HEK293T (cell line): ENCODE results near the gene AGPAT3.
A peak's percentile ranks its signal among the peaks of the same experiment; 100 is the strongest.

ENCODE experiments used
- CTCF ChIA-PET: fragments of 350-600 bp; formaldehyde crosslinking; extraction: SDS; loops from one replicate; lab custom pipeline; 2021; ENCODE audit warnings: antibody characterized with exemption, inconsistent platforms; lab: Yijun Ruan, JAX
- POLR2A ChIA-PET: fragments of 350-600 bp; formaldehyde crosslinking; extraction: SDS; loops from one replicate; lab custom pipeline; 2020; ENCODE audit warnings: antibody characterized with exemption, inconsistent platforms; lab: Yijun Ruan, JAX
- DNase-seq: peaks from one replicate; pipeline ENCODE4 v3.0.0; 2012; ENCODE audit warnings: mixed read lengths; ENCODE audit errors: extremely low spot score
- ARNT ChIP-seq: fragments of 450-650 bp; IDR thresholded peaks from 2 replicates; pipeline ENCODE4 v1.6.1; 2017; ENCODE audit warnings: mild to moderate bottlenecking
- BHLHE40 ChIP-seq: fragments of 450-650 bp; IDR thresholded peaks from 2 replicates; pipeline ENCODE4 v1.6.1; 2016; ENCODE audit warnings: mild to moderate bottlenecking, moderate library complexity, borderline replicate concordance
- CTBP1 ChIP-seq: fragments of 450-650 bp; IDR thresholded peaks from 2 replicates; pipeline ENCODE4 v1.6.1; 2016; ENCODE audit warnings: borderline replicate concordance
- ELF4 ChIP-seq: fragments of 450-650 bp; IDR thresholded peaks from 2 replicates; pipeline ENCODE4 v1.6.1; 2017; ENCODE audit warnings: antibody characterized with exemption
- FOXA1 ChIP-seq: fragments of 450-650 bp; IDR thresholded peaks from 2 replicates; pipeline ENCODE4 v1.6.1; 2016; ENCODE audit warnings: mild to moderate bottlenecking
- FOXK2 ChIP-seq: fragments of 450-650 bp; IDR thresholded peaks from 2 replicates; pipeline ENCODE4 v1.6.1; 2016; ENCODE audit warnings: mild to moderate bottlenecking
- FOXM1 ChIP-seq: fragments of 450-650 bp; IDR thresholded peaks from 2 replicates; pipeline ENCODE4 v1.6.1; 2017; ENCODE audit warnings: mild to moderate bottlenecking, borderline replicate concordance
- HDGF ChIP-seq: fragments of 450-650 bp; IDR thresholded peaks from 2 replicates; pipeline ENCODE4 v1.6.1; 2017; ENCODE audit warnings: antibody characterized with exemption, borderline replicate concordance
- L3MBTL2 ChIP-seq: fragments of 450-650 bp; conservative IDR thresholded peaks from 2 replicates; pipeline ENCODE4 v1.6.1; 2016; ENCODE audit warnings: mild to moderate bottlenecking
- LEF1 ChIP-seq: fragments of 450-650 bp; IDR thresholded peaks from 2 replicates; pipeline ENCODE4 v1.6.1; 2017; ENCODE audit warnings: mild to moderate bottlenecking, borderline replicate concordance
- NFRKB ChIP-seq: fragments of 450-650 bp; IDR thresholded peaks from 2 replicates; pipeline ENCODE4 v1.6.1; 2016; ENCODE audit warnings: mild to moderate bottlenecking, moderate library complexity
- PKNOX1 ChIP-seq: fragments of 450-650 bp; IDR thresholded peaks from 2 replicates; pipeline ENCODE4 v1.6.1; 2016
- SP1 ChIP-seq: fragments of 450-650 bp; IDR thresholded peaks from 2 replicates; pipeline ENCODE4 v1.6.1; 2017
- SUZ12 ChIP-seq: fragments of 450-650 bp; IDR thresholded peaks from 2 replicates; pipeline ENCODE4 v1.6.1; 2016; ENCODE audit warnings: mild to moderate bottlenecking
- TARDBP ChIP-seq: fragments of 450-650 bp; IDR thresholded peaks from 2 replicates; pipeline ENCODE4 v1.6.1; 2016
- ZNF384 ChIP-seq: fragments of 450-650 bp; IDR thresholded peaks from 2 replicates; pipeline ENCODE4 v1.6.1; 2016

AGPAT3 gene

DNA sequence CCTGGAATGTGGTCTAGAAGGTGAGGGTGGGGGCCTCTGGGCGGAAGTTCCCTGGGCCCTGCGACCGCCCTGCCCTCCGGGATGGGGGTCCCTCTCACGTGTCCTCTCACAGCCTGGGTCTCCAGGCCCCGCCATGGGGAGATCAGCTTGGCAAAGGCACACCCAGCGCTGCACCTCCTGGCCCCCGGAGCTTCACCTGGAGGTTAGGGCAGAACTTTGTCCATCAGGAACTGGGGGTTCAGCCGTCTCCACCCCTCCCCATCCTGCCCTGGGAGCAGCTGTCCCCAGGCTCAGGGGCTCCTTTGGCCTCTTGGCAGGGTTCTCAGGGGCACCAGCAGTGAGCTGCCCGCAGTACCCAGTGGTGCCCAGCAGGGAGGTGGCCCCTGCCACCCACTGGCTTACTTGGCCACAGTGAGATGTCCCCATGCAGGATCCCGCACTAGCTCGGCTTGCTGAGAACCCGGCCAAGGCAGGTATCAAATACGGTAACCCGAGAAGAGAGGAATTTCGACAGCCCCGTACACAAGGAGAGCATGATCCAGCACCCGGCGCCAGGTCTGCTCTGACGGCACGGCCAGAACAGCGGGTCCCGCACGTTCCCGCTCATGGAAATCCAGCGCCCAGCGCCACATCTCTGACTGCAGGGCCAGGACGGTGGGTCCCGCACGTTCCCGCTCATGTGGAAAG lies 38.9 kb upstream of the AGPAT3 start:
- peak; percentile 59 for DNase-seq
- no peak for TF ChIP-seq ELF4
- TF ChIP-seq L3MBTL2: peak; percentile 12; the same call in 1 of the 2 replicates
- CTCF ChIA-PET: interaction anchor here (0.7 kb wide), 1 partner anchor 14 kb away, joined by 3 read pairs; no protein-coding TSS in a partner anchor
- POLR2A ChIA-PET: no interaction called here

- no peak for DNase-seq
- CTCF ChIA-PET: interaction anchor here (0.7 kb wide), 2 partner anchors 14 to 47 kb away, joined by 3 read pairs; no protein-coding TSS in a partner anchor
- TF ChIP-seq FOXM1 (no peak), ARNT (no peak), ZNF384 (no peak), NFRKB (no peak), SUZ12 (no peak), BHLHE40 (no peak)
- POLR2A ChIA-PET: no interaction called here
These were observed 38.4 kb upstream of the AGPAT3 start for GRCh38 chr21:43826623-43826974.

GRCh38 chr21:43827015-43827611 lies 37.9 kb upstream of the AGPAT3 start:
- TF ChIP-seq FOXA1 (no peak), ZNF384 (peak; percentile 93)
- ChIA-PET POLR2A (interaction anchor here (0.6 kb wide), 1 partner anchor 38 kb away, joined by 3 read pairs; no protein-coding TSS in a partner anchor), CTCF (interaction anchor here (0.7 kb wide), 2 partner anchors 15 to 47 kb away, joined by 3 read pairs; no protein-coding TSS in a partner anchor)
- DNase-seq: no peak

GRCh38 chr21:43829161-43829560 lies 35.9 kb upstream of the AGPAT3 start:
- ChIA-PET CTCF (no interaction called here), POLR2A (no interaction called here)
- DNase-seq: no peak
- TF ChIP-seq SUZ12 (no peak), CTBP1 (no peak), NFRKB (no peak), TARDBP (no peak), ARNT (no peak), PKNOX1 (no peak), LEF1 (no peak), ELF4 (no peak), FOXA1 (no peak), L3MBTL2 (no peak), FOXM1 (no peak), ZNF384 (no peak), FOXK2 (no peak), HDGF (no peak), BHLHE40 (no peak), SP1 (no peak)

- ChIA-PET CTCF (no interaction called here), POLR2A (no interaction called here)
- DNase-seq: no peak
- TF ChIP-seq HDGF (no peak), PKNOX1 (no peak), TARDBP (no peak), ARNT (no peak), FOXM1 (no peak), LEF1 (no peak), NFRKB (no peak), SUZ12 (no peak), CTBP1 (no peak)
These were observed 35.4 kb upstream of the AGPAT3 start for GRCh38 chr21:43829575-43830119.

DNA sequence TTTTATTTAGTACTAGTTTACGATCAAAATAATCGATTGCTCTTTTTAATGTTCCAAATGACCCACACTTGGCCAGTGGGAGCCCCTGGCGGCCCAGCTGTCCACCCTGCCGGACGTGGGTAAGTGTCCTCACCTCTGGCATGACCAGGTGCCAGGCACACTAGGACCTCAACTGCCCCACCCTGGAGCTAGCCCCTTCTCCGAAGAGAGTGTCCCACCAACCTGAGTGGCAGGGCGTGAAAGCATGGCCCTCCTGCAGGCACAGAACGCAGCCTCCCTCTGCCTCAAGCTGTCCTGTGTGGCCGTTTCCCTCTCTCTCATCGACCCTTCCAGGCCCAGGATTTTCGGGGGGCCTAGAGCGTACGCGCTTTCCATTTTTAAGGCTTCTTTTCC lies 32.9 kb upstream of the AGPAT3 start:
- ChIA-PET CTCF (no interaction called here), POLR2A (no interaction called here)
- no peak for DNase-seq
- TF ChIP-seq SP1: no peak
- TF ChIP-seq ARNT: no peak
- TF ChIP-seq HDGF: no peak
- no peak for TF ChIP-seq PKNOX1

GRCh38 chr21:43832648-43833047 lies 32.4 kb upstream of the AGPAT3 start:
- DNase-seq: no peak
- ChIA-PET POLR2A (no interaction called here), CTCF (no interaction called here)
- TF ChIP-seq TARDBP (no peak), SUZ12 (no peak), HDGF (no peak), ELF4 (no peak), LEF1 (no peak), BHLHE40 (no peak), NFRKB (no peak), FOXA1 (no peak), PKNOX1 (no peak), FOXK2 (no peak), CTBP1 (no peak)
